HepG2 (cell line): ENCODE results near the gene ZMAT1. TPM values are rescaled to one million over a fixed set of nuclear protein-coding genes. Genes with fewer than 3 reads are reported as not detected.

Source experiments
- ATAC-seq: fragments of 200-7000 bp; cut with Tn5 transposase; 3 replicates; pipeline ENCODE4 v1.9.1; 2020; ENCODE audit warnings: mild to moderate bottlenecking, moderate library complexity
- BruUV-seq: library from RNA; stranded (reverse); fragments of 400-500 nt; replicated peaks from 2 replicates; lab custom pipeline; 2021; lab: Mats Ljungman, UMichigan
- CTCF ChIA-PET: fragments of 300-600 bp; formaldehyde crosslinking; extraction: SDS; loops from one replicate; lab custom pipeline; 2021; ENCODE audit warnings: low total read pairs, inconsistent platforms, low intra/inter-chr PET ratio; lab: Yijun Ruan, JAX
- POLR2A ChIA-PET: fragments of 350-600 bp; sonication (Branson Sonifier 250); formaldehyde crosslinking; loops from one replicate; lab custom pipeline; 2020; ENCODE audit warnings: antibody characterized with exemption, inconsistent platforms; lab: Yijun Ruan, JAX
- DNase-seq: peaks from one replicate; pipeline ENCODE4 v3.0.0-alpha.2; 2015; ENCODE audit warnings: low spot score
- FAIRE-seq: peaks from 3 replicates; lab custom pipeline; 2011; peaks lifted over from hg19 to GRCh38; lab: Jason Lieb, UNC
- H2AFZ ChIP-seq: one replicate; pipeline ENCODE4 v1.6.1; 2011; ENCODE audit warnings: low read length, inconsistent platforms
- H3K27ac ChIP-seq: fragments of 300-600 bp; 3 replicates; pipeline ENCODE4 v1.8.0; 2011; ENCODE audit warnings: mixed run types, mild to moderate bottlenecking, mixed read lengths, low read length, inconsistent platforms; ENCODE audit not compliant: insufficient read depth; ENCODE audit errors: extremely low read length
- H3K27me3 ChIP-seq, 2 experiments: fragments of 200-600 bp in 1 of 2; 2 replicates in 1 of 2; 3 replicates in 1 of 2; pipeline versions ENCODE4 v1.6.0 to v1.8.0; 2011; ENCODE audit warnings: low read length in 2 of 2, mild to moderate bottlenecking in 2 of 2, moderate library complexity in 2 of 2, inconsistent platforms in 1 of 2; ENCODE audit not compliant: insufficient read depth in 2 of 2, control insufficient read depth in 1 of 2
- H3K36me3 ChIP-seq, 2 experiments: fragments of 200-600 bp in 1 of 2; replicated peaks in 1 of 2; 2 replicates in 1 of 2; 3 replicates in 1 of 2; pipeline versions ENCODE4 v1.5.1 to v1.8.0; 2011; ENCODE audit warnings: low read length in 2 of 2, inconsistent platforms in 1 of 2; ENCODE audit not compliant: insufficient read depth in 2 of 2, control insufficient read depth in 1 of 2
- H3K4me1 ChIP-seq: 2 replicates; pipeline ENCODE4 v1.5.1; 2012; ENCODE audit warnings: low read length, inconsistent platforms; ENCODE audit not compliant: insufficient read depth
- H3K4me2 ChIP-seq: 2 replicates; pipeline ENCODE4 v1.6.0; 2011; ENCODE audit warnings: low read depth, low read length, inconsistent platforms
- H3K4me3 ChIP-seq, 3 experiments: fragments of 200-600 bp in 1 of 3; sonication (generic), shearing (Covaris generic) in 1 of 3; replicated peaks in 1 of 3; 2 replicates each; pipeline ENCODE4 v1.5.1; 2011 to 2016; ENCODE audit warnings: low read length in 3 of 3, inconsistent platforms in 2 of 3, low read depth in 2 of 3, mild to moderate bottlenecking in 2 of 3, control low read depth in 1 of 3, mixed read lengths in 1 of 3; ENCODE audit not compliant: insufficient read depth in 1 of 3
- H3K79me2 ChIP-seq: one replicate; pipeline ENCODE4 v1.6.1; 2011; ENCODE audit warnings: low read length, inconsistent platforms; ENCODE audit not compliant: insufficient read depth
- H3K9ac ChIP-seq: 2 replicates; pipeline ENCODE4 v1.6.0; 2011; ENCODE audit warnings: mild to moderate bottlenecking, low read depth, low read length, inconsistent platforms; ENCODE audit not compliant: insufficient read depth
- H3K9me3 ChIP-seq: 2 replicates; pipeline ENCODE4 v1.5.1; 2012; ENCODE audit warnings: mild to moderate bottlenecking, low read length
- H4K20me1 ChIP-seq: 2 replicates; pipeline ENCODE4 v1.6.0; 2011; ENCODE audit warnings: inconsistent platforms, mild to moderate bottlenecking, low read length, moderate library complexity; ENCODE audit not compliant: insufficient read depth
- GPN1 ChIP-seq: sonication (generic); formaldehyde crosslinking; IDR thresholded peaks from 2 replicates; pipeline ENCODE4 v1.5.1; 2020; ENCODE audit warnings: missing genetic modification reagents, borderline replicate concordance
- HMG20B ChIP-seq: conservative IDR thresholded peaks from 2 replicates; pipeline ENCODE4 v1.6.1; 2016; ENCODE audit warnings: missing genetic modification reagents, missing compliant biosample characterization
- KLF9 ChIP-seq: IDR thresholded peaks from 2 replicates; pipeline ENCODE4 v1.6.1; 2016; ENCODE audit warnings: low read depth
- MEIS1 ChIP-seq: sonication (generic); formaldehyde crosslinking; IDR thresholded peaks from 2 replicates; pipeline ENCODE4 v1.9.0; 2021; ENCODE audit warnings: mild to moderate bottlenecking, missing genetic modification reagents, moderate library complexity, borderline replicate concordance
- RORA ChIP-seq: sonication (generic); formaldehyde crosslinking; IDR thresholded peaks from 2 replicates; pipeline ENCODE4 v1.5.0; 2020; ENCODE audit warnings: mild to moderate bottlenecking, missing genetic modification reagents, moderate library complexity
- ZC3H4 ChIP-seq: sonication (generic); formaldehyde crosslinking; IDR thresholded peaks from 2 replicates; pipeline ENCODE4 v1.4.0; 2020; ENCODE audit warnings: missing genetic modification reagents, borderline replicate concordance
- ZNF160 ChIP-seq: sonication (generic); formaldehyde crosslinking; IDR thresholded peaks from 2 replicates; pipeline ENCODE4 v1.8.0; 2022; ENCODE audit warnings: mild to moderate bottlenecking, inconsistent platforms, missing genetic modification reagents
- ZNF337 ChIP-seq: sonication (generic); formaldehyde crosslinking; IDR thresholded peaks from 2 replicates; pipeline ENCODE4 v1.5.1; 2020; ENCODE audit warnings: missing genetic modification reagents, low read depth, mild to moderate bottlenecking, borderline replicate concordance
- ZNF460 ChIP-seq: sonication (generic); formaldehyde crosslinking; IDR thresholded peaks from 2 replicates; pipeline ENCODE4 v1.5.1; 2020; ENCODE audit warnings: missing genetic modification reagents, mild to moderate bottlenecking, borderline replicate concordance
- ZNF550 ChIP-seq: sonication (generic); formaldehyde crosslinking; IDR thresholded peaks from 2 replicates; pipeline ENCODE4 v1.4.0; 2020; ENCODE audit warnings: mild to moderate bottlenecking, missing genetic modification reagents, borderline replicate concordance
- ZNF772 ChIP-seq: sonication (generic); formaldehyde crosslinking; IDR thresholded peaks from 2 replicates; pipeline ENCODE4 v1.5.0; 2020; ENCODE audit warnings: mild to moderate bottlenecking, missing genetic modification reagents
- ZNF850 ChIP-seq: sonication (generic); formaldehyde crosslinking; conservative IDR thresholded peaks from 2 replicates; pipeline ENCODE4 v1.9.0; 2021; ENCODE audit warnings: mild to moderate bottlenecking, missing genetic modification reagents
- ZSCAN20 ChIP-seq: sonication (generic); formaldehyde crosslinking; IDR thresholded peaks from 2 replicates; pipeline ENCODE4 v1.4.0; 2020; ENCODE audit warnings: missing genetic modification reagents, mild to moderate bottlenecking, borderline replicate concordance
- WGBS: methylation state at CpG from one replicate; pipeline ENCODE4 v1.1.6; 2017; ENCODE audit warnings: low lambda C conversion rate; 5-methylcytosine and 5-hydroxymethylcytosine counted together
- in situ Hi-C: cut with HindIII; loops from 2 replicates; pipeline ENCODE4 v1.10.0; 2017; ENCODE audit warnings: low pct_unique_long_range_greater_than_20kb; ENCODE audit not compliant: extremely low pct_ligation_motif_present
- intact Hi-C: fragments of 100-400 bp; cut with micrococcal nuclease; formaldehyde crosslinking; loops from one replicate; pipeline ENCODE4 v1.10.0; 2022; ENCODE audit not compliant: unreplicated experiment
- polyA plus RNA-seq, 8 experiments: library from polyadenylated mRNA; depleted of rRNA in 3 of 8; stranded (reverse) in 7 of 8; unstranded in 1 of 8; fragments of >200 nt; fragmentation: Illumina TruSeq in 4 of 8; extraction: Trizol in 4 of 8; gene quantifications; 2 replicates each; pipeline versions ENCODE4 v1.2.1 to v1.2.3, GENCODE V29; 2011 to 2016; ENCODE audit warnings: low read depth in 4 of 8, missing spikeins in 1 of 8, mixed read lengths in 1 of 8; ENCODE audit not compliant: insufficient read depth in 1 of 8
- total RNA-seq, 5 experiments: library from RNA; depleted of rRNA; stranded (reverse); fragments of >200 nt; fragmentation: Illumina TruSeq; extraction: Trizol; gene quantifications; 2 replicates each; pipeline ENCODE4 v1.2.3, GENCODE V29; 2016; ENCODE audit warnings: low read depth in 1 of 5
- TF ChIP-seq, protein P1 (sequence below): sonication (generic); formaldehyde crosslinking; IDR thresholded peaks from 2 replicates; pipeline ENCODE4 v1.5.0; 2020; ENCODE audit warnings: missing genetic modification reagents
- TF ChIP-seq, protein P2 (sequence below): sonication (generic); formaldehyde crosslinking; IDR thresholded peaks from 2 replicates; pipeline ENCODE4 v1.5.1; 2020; ENCODE audit warnings: missing genetic modification reagents, mild to moderate bottlenecking, borderline replicate concordance
- TF ChIP-seq, protein P3 (sequence below), 2 experiments: sonication (generic) in 1 of 2; formaldehyde crosslinking in 1 of 2; IDR thresholded peaks; 2 replicates each; pipeline versions ENCODE4 v1.4.0 to v1.6.1; 2018 to 2020; ENCODE audit warnings: missing genetic modification reagents in 2 of 2, borderline replicate concordance in 1 of 2, low read depth in 1 of 2, mild to moderate bottlenecking in 1 of 2, missing biosample characterization in 1 of 2

The ZMAT1 gene
- total and polyA plus RNA-seq, 2 of the 13 experiments (the other 11 are each of a cell fraction or from before 2014, with no cell fraction given): 0.01 to 0.02 TPM

DNA sequence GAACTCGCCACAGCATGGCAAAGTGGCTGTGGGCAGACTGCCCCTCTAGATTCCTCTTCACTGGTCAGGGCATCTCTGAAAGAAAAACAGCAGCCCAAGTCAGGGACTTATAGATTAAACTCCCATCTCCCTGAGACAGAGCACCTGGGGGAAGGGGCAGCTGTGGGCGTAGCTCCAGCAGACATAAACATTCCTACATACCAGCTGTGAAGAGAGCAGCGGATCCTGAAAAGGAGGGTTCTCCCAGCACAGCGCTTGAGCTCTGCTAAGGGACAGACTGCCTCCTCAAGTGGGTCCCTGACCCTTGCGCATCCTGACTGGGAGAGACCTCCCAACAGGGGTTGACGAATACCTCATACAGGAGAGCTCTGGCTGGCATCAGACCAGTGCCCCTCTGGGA lies 18.8 kb upstream of the ZMAT1 start:
- ATAC-seq: no peak

More for the DNA sequence above, 18.8 kb upstream of the ZMAT1 start:
- Histone ChIP-seq H3K36me3 (no peaks in the 10 kb centered on the region), H3K9me3 (no peaks in the 10 kb centered on the region), H2AFZ (no peak overlapping the region), H3K9ac (no peak overlapping the region), H4K20me1 (no peaks in the 10 kb centered on the region), H3K4me2 (no peak overlapping the region), H3K27me3 (no peaks in the 10 kb centered on the region), H3K4me3 (no peak overlapping the region), H3K27ac (no peak overlapping the region), H3K79me2 (no peaks in the 10 kb centered on the region), H3K4me1 (no peaks in the 10 kb centered on the region)
- no TSS peak for BruUV-seq
- intact Hi-C loops (no loop called here), in situ Hi-C loops (no loop called here)
- ChIA-PET CTCF (no interaction called here), POLR2A (no interaction called here)
- no CpG with 5 or more reads among the region's 6 CpGs for WGBS
- DNase-seq (no peak), FAIRE-seq (no peak)
- TF ChIP-seq GPN1 (CRISPR knock-in tag): no peak
- no peak for TF ChIP-seq ZC3H4
- TF ChIP-seq, protein P1, sequence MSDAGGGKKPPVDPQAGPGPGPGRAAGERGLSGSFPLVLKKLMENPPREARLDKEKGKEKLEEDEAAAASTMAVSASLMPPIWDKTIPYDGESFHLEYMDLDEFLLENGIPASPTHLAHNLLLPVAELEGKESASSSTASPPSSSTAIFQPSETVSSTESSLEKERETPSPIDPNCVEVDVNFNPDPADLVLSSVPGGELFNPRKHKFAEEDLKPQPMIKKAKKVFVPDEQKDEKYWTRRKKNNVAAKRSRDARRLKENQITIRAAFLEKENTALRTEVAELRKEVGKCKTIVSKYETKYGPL: no peak
- no peak for TF ChIP-seq ZNF160
- TF ChIP-seq ZNF337: no peak
- TF ChIP-seq ZNF460 (CRISPR knock-in tag): no peak
- TF ChIP-seq HMG20B (CRISPR knock-in tag): no peak
- TF ChIP-seq, protein P2, sequence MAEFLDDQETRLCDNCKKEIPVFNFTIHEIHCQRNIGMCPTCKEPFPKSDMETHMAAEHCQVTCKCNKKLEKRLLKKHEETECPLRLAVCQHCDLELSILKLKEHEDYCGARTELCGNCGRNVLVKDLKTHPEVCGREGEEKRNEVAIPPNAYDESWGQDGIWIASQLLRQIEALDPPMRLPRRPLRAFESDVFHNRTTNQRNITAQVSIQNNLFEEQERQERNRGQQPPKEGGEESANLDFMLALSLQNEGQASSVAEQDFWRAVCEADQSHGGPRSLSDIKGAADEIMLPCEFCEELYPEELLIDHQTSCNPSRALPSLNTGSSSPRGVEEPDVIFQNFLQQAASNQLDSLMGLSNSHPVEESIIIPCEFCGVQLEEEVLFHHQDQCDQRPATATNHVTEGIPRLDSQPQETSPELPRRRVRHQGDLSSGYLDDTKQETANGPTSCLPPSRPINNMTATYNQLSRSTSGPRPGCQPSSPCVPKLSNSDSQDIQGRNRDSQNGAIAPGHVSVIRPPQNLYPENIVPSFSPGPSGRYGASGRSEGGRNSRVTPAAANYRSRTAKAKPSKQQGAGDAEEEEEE (CRISPR knock-in tag): no peak
- TF ChIP-seq ZNF850 (CRISPR knock-in tag): no peak
- TF ChIP-seq KLF9 (CRISPR knock-in tag): no peak
- TF ChIP-seq ZNF550 (CRISPR knock-in tag): no peak
- TF ChIP-seq, protein P3, sequence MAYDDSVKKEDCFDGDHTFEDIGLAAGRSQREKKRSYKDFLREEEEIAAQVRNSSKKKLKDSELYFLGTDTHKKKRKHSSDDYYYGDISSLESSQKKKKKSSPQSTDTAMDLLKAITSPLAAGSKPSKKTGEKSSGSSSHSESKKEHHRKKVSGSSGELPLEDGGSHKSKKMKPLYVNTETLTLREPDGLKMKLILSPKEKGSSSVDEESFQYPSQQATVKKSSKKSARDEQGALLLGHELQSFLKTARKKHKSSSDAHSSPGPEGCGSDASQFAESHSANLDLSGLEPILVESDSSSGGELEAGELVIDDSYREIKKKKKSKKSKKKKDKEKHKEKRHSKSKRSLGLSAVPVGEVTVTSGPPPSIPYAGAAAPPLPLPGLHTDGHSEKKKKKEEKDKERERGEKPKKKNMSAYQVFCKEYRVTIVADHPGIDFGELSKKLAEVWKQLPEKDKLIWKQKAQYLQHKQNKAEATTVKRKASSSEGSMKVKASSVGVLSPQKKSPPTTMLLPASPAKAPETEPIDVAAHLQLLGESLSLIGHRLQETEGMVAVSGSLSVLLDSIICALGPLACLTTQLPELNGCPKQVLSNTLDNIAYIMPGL (CRISPR knock-in tag; IDR thresholded peaks at IDR 0.05; ENCODE audit: borderline replicate concordance in 1 of 2, low read depth in 1 of 2): no peak
- no peak for TF ChIP-seq MEIS1
- TF ChIP-seq ZNF772 (CRISPR knock-in tag): no peak
- no peak for TF ChIP-seq RORA
- TF ChIP-seq ZSCAN20 (CRISPR knock-in tag): no peak
